ENCODE results near the gene DGKI. TPM values are rescaled to one million over a fixed set of nuclear protein-coding genes. Genes with fewer than 3 reads are reported as not detected.

The DGKI gene
- total RNA-seq, 1 experiment from 2014 or later: 0.55 TPM

GRCh38 chr7:137544453-137545058 lies 302.2 kb downstream of the DGKI start:
- H2BK12ac ChIP-seq (ENCODE audit: insufficient read length, low read depth, low read length): no peak overlapping the region
- no peaks in the 10 kb centered on the region for H3K4me1 ChIP-seq (ENCODE audit: insufficient read depth, low read length)
- WGBS (ENCODE audit: extremely low coverage, insufficient read length, low lambda C conversion rate): no CpG with 5 or more reads among the region's 1 CpG
- Mint-ChIP-seq H3K4me1 (0 out of 4 replicates have a peak, but pooled peaks cover 0 to 4% of the 10 kb centered on the region in 2 experiments), H3K27me3 (ENCODE audit: low read depth) (no peaks in the 10 kb centered on the region; the same call in 1 of the 2 replicates), H3K27ac (no peak overlapping the region), H3K4me3 (no peak overlapping the region), H3K36me3 (ENCODE audit: insufficient read depth in 1 of 3, low read depth in 3 of 3) (no peaks in the 10 kb centered on the region), H3K9me3 (no peaks in the 10 kb centered on the region)
- H2AK5ac ChIP-seq (ENCODE audit: insufficient read length, low read length): no peak overlapping the region
- no peak overlapping the region for H4K8ac ChIP-seq (replicated peaks; ENCODE audit: insufficient read length, low read depth, low read length)
- H3K4ac ChIP-seq (ENCODE audit: low read depth, low read length): no peak overlapping the region
- no peak overlapping the region for H3K9ac ChIP-seq (ENCODE audit: extremely low read depth, insufficient read length, low read length)
- H3K23me2 ChIP-seq (ENCODE audit: insufficient read length, low read depth, low read length, poor library complexity, severe bottlenecking): no peaks in the 10 kb centered on the region
- no peak overlapping the region for H4K5ac ChIP-seq (ENCODE audit: insufficient read length, low read depth, low read length)
- H3K27ac ChIP-seq (ENCODE audit: insufficient read length, low read depth, low read length): no peak overlapping the region
- no peaks in the 10 kb centered on the region for H3K9me3 ChIP-seq (ENCODE audit: control insufficient read depth, low read depth, low read length)
- H4K91ac ChIP-seq (ENCODE audit: insufficient read length, low read depth, low read length): no peak overlapping the region
- H3K27me3 ChIP-seq (ENCODE audit: insufficient read depth, low read length): no peaks in the 10 kb centered on the region
- TF ChIP-seq, protein P1, sequence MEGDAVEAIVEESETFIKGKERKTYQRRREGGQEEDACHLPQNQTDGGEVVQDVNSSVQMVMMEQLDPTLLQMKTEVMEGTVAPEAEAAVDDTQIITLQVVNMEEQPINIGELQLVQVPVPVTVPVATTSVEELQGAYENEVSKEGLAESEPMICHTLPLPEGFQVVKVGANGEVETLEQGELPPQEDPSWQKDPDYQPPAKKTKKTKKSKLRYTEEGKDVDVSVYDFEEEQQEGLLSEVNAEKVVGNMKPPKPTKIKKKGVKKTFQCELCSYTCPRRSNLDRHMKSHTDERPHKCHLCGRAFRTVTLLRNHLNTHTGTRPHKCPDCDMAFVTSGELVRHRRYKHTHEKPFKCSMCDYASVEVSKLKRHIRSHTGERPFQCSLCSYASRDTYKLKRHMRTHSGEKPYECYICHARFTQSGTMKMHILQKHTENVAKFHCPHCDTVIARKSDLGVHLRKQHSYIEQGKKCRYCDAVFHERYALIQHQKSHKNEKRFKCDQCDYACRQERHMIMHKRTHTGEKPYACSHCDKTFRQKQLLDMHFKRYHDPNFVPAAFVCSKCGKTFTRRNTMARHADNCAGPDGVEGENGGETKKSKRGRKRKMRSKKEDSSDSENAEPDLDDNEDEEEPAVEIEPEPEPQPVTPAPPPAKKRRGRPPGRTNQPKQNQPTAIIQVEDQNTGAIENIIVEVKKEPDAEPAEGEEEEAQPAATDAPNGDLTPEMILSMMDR (conservative IDR thresholded peaks at IDR 0.05): no peak
- no peak overlapping the region for H2BK120ac ChIP-seq (ENCODE audit: low read depth, low read length, poor library complexity, severe bottlenecking)
- H3K18ac ChIP-seq (ENCODE audit: insufficient read length, low read depth, low read length): no peak overlapping the region
- no peak overlapping the region for H2BK5ac ChIP-seq (ENCODE audit: insufficient read length, low read length)
- H3K14ac ChIP-seq (ENCODE audit: insufficient read depth, low read length): no peak overlapping the region
- no peak for DNase-seq
- no peaks in the 10 kb centered on the region for H3K79me1 ChIP-seq (ENCODE audit: insufficient read depth, low read depth, low read length, poor library complexity, severe bottlenecking)
- no peak overlapping the region for H2BK15ac ChIP-seq (ENCODE audit: low read depth, low read length)
- H2AFZ ChIP-seq (ENCODE audit: low read length): no peak overlapping the region
- H2BK20ac ChIP-seq (ENCODE audit: low read depth, low read length, poor library complexity, severe bottlenecking): no peak overlapping the region
- no peak overlapping the region for H3K4me2 ChIP-seq (ENCODE audit: insufficient read depth, insufficient read length, low read length)
- no peak overlapping the region for H3K56ac ChIP-seq (ENCODE audit: insufficient read length, low read depth, low read length)
- H3K79me2 ChIP-seq (ENCODE audit: insufficient read depth, low read length): no peaks in the 10 kb centered on the region
- H3T11ph ChIP-seq (ENCODE audit: low read length): no peak overlapping the region
- H3K23ac ChIP-seq (ENCODE audit: insufficient read length, low read depth, low read length): no peak overlapping the region
- H4K20me1 ChIP-seq (ENCODE audit: control insufficient read depth, insufficient read depth, insufficient read length): no peaks in the 10 kb centered on the region
